Suppressor macrophage (primary cell): ENCODE data around the gene SH3D21.

Experiments used
- DNase-seq, 4 experiments: peaks; one replicate each; pipeline ENCODE4 v3.0.0-alpha.2; 2020 to 2022

SH3D21 gene

GRCh38 chr1:36330940-36331339 is 24.8 kb downstream of the SH3D21 start:
- no peak for DNase-seq

GRCh38 chr1:36337830-36338229 is 31.7 kb downstream of the SH3D21 start:
- no peak for DNase-seq

DNA sequence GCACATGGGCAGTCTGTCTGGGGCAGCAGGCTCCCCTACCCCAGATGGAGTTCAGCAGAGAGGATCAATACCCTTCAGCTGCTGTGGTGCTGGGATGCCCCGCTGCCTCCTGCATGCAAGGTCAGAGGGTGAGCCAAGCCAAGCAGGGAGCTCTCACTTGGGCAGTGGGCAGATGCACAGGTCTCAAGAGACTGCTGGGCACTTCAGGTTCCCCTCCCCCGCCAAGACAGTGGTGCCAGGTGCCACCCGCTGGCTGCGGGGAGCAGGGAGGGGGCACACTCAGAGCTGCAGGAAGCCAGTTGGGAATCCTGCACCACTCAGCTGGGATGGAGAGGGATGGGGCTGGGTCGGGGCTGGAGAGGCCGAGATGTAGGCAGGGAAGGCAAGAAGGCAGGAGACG is 33.0 kb downstream of the SH3D21 start:
- peak in 1 of 4 experiments; percentile 26 for DNase-seq

DNA sequence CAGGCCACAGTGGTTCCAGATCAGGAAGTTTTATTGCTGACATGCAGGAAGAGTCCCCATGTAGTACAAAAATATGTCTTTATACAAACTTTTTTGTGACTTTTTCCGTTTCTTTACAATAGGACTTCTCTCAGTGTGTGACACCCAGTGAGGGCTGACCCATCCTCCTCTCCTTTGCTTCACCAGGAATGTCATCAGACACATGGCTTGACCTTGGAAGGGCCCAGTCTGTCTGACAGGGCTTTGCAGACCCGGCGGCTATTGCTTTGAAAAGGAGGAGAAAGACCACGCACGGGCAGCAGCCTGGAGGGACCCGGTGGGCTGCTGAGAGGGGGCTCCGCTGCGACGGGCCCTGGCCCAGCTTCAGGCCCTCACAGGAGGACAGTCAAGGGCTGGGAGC is 33.4 kb downstream of the SH3D21 start:
- peak in 1 of 4 experiments; percentile 33 for DNase-seq

DNA sequence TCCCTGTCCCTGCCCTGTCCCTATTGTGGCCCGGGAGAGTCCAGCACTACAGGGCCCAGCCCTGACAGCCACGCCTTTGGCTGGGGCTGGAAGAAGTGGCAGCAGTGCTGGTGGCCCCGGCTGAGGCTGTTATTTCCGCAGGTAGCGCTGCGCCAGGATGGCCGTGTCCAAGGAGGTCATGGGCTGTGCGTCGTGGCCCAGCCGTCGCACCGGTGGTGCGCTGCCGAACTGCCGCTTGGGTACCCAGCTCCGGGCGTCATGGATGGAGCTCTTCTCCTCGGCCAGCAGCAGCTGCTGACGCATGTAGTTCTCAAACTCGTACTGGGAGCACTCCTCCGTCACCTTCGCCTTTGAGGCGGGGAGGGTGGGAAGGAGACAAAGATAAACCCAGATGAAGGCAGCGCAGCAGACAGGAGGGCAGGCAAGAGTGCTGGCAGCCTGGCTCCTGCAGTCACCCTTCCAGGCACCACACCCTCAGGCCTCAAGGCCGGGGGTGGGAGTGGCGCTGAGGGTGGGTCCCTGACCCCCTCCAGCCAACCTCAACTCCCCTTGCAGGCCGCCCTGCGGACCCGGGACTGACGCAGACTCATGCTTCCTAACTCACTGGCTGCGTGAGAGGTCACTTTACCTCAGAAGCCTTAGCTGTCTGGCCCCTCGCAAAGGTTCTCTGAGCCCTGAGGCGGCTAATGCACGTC is 35.6 kb downstream of the SH3D21 start:
- no peak for DNase-seq

- peak; percentile 62 to 81 (median 68) for DNase-seq
Measured at GRCh38 chr1:36342426-36343185, 36.4 kb downstream of the SH3D21 start.

- no peak for DNase-seq
Measured at GRCh38 chr1:36343651-36344394, 37.7 kb downstream of the SH3D21 start.

GRCh38 chr1:36344395-36344680 is 38.2 kb downstream of the SH3D21 start:
- no peak for DNase-seq

DNA sequence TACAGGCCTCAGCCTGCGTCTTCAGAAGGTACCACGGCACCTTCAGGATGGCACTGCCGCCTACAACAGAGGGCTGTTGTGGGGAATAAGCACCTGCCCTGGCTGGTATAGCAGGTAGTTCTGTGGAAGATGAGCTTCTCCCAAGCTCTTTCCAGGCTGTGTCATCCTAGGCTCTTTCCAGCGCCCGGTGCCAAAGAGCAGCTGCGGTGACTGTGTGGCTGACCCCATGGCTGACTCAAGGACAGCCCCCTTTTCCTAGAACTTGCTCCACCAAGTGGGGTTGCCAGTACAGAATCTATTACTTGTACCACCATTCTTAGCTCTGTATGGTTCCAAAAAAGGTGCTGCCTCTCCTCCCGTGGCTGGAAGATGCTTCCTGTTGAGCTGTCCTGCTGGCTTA is 39.2 kb downstream of the SH3D21 start:
- no peak for DNase-seq

DNA sequence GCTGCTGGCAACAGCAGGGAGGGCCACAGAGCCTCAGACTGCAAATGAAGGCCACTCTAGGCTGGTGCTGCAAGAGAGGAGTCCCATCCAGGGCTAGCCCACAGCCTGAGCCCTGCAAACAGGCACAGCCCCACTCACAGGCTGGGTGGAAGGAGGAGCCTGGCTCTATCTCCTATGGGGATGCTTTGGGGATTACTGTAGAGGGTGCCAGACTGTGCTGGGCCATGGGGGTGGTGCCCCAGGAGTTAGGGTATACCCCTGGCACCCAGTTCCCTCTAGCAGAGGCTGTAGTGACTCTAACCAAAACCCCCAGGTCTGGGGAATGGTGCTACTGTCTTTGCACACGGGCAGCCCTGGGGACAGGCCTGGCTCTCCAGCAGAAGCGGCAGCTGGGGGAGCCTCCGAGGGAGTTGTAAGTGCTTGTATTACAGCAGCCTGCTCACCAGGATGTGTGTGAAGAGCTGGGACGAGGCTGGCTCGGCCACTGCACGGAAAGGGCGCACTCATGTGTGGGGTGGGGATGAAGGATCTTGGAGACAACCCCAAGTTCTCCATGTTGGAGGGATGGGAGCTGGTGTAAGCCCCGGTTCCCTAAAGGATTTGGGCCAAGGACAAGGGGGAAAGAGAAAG is 40.7 kb downstream of the SH3D21 start:
- DNase-seq, result no peak

DNA sequence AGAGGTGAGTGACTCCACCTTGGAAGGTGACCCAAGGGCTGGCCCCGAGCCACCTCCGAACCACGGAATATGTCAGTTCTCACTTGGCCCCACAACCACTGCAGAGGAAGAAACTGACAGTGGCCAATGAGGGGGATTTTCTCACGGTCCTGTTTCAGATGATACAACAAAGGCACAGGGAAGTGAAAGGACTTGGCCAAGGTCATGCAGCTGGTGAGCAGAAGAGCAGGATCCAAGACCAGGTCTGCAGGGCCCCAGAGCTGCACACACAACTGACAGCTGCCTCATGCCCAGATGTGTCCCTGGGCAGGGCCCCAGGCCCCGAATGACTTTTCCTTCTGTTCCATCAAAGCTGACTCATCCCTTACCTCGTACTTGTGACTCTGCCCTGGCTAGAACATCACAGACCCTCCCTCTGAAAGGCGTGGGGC is 43.1 kb downstream of the SH3D21 start:
- peak; percentile 25 to 58 (median 57) for DNase-seq

- no peak for DNase-seq
Measured at GRCh38 chr1:36349839-36350238, 43.7 kb downstream of the SH3D21 start.

DNA sequence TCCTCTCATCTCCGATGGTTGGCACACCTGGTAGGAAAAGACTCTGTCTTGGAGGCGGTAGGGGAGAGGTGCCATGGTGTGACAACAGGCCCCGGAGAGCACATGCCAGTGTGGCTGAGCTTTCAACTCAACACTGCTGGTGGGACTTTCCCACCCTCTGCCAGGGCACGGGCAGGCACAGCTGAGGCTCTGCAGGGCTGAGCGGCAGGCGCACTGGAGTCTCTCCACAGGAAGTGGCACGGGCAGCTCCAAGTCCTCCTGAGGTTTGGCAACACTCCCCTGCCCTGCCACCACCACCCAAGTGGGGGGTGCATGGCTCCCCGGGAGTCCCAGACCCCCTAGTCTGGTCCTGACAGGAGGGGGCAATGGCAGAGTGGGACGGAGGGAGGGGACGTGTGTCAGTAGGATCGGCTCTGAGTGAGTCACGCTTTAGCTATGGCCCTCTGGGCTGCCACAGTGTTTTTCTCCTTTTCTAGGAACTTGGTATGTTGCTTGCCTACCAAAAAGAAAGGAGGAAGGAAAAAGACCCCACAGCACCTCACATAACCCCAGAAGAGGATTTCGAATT is 44.6 kb downstream of the SH3D21 start:
- peak; percentile 59 to 75 (median 67) for DNase-seq

GRCh38 chr1:36351227-36351977 is 45.2 kb downstream of the SH3D21 start:
- DNase-seq, result peak; percentile 36 to 69 (median 46)

DNA sequence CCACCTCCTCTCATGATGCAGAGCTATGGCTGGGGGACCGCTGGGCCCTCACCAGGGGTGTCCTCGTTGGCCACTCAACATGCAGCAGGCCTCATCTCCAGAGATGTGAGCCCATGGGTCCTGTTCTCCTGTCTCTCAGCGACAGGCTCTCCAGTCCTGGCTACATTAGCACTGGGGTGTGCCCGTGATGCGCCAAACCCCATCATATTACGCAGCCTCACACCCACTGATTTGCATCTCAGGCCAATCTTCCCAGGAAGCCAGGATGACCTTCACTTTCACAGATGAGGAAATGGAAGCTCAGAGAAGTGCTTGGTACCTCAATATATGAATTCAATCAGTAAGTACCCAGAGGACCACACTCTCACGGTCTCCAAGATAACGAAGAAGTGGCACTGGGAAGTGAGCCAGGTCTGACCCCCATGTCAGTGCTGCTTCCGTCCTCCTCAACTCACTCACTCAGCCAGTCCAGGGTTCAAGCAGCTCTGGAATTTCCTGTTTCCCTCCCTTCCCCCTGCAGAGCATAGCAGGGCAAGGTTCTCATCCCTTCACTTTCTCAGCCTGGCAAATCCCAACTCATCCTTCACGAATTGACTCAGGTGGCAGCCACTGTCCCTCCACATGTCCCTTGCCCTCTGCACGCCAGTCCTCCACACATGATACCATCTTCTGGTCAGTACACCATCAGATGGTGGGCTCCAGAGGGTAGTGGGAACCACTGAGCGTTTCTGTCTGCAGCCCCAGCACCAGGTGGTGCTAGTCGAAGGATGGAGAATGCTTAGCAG is 46.1 kb downstream of the SH3D21 start:
- no peak for DNase-seq

DNA sequence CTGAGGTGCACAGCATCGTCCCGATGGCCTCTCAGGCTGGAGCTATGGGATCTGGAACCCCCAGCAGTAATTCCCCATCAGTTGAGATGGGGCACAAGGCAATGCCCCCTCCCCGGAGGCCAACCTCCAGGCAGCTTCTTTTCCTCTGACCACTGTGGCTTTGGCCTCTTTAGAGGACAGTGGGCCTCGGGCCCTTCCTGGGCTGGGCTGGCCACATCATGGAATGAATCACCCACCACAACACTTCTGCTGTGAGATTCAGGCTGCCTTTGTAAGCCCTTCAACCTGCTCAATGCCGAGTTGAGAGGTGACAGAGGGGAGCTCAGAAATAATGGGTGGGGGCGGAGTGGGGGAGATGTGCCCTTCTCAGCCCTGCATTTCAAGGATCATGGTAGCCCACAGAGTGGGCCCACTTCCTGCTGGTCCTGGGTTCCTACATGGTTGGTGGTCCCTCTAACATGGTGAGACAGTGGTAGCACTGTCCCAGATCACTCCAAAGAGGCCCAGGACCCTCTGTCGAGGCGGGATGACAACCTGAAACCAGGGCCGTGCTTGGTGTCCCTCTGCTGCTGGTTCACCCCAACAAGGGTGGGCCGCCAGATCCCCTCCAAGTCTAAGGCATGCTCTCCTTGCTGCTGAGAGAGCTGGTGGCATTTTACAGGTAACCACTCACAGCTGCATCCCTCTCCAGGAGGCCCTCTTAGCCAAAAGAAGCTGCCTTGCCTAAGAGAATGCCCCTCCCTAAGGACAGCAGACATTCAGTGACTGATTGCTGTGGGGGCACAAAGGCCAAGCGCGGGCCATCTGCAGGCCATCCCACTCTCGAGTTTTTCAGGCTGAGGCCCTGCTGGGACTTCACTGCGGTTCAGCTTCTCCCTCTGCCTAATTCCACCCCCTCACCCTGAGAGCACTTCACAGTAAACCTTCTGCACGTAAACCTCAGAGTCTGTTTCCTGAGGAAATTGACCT is 47.0 kb downstream of the SH3D21 start:
- DNase-seq, result no peak

DNA sequence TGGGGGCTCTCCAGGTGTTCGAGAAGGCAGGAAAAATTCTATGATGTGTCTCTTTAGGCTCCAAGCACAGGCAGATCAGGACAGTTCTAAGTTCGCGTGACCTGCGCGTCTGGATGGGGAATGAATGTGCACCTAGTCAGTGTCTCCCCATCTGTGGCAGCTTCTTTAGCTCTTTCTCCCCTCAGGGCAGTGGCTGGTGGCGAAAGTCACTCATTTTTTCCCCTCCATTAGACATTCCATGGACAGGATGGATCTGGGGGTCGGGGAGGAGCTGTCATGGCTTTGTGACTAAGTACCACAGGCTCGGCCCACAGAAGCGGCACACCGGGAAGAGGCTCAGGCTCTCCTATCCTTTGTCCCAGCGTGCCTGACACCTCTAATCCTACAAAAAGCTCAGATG is 48.3 kb downstream of the SH3D21 start:
- DNase-seq, result no peak

- DNase-seq, result no peak
Measured at GRCh38 chr1:36355811-36356210, 49.6 kb downstream of the SH3D21 start.

DNA sequence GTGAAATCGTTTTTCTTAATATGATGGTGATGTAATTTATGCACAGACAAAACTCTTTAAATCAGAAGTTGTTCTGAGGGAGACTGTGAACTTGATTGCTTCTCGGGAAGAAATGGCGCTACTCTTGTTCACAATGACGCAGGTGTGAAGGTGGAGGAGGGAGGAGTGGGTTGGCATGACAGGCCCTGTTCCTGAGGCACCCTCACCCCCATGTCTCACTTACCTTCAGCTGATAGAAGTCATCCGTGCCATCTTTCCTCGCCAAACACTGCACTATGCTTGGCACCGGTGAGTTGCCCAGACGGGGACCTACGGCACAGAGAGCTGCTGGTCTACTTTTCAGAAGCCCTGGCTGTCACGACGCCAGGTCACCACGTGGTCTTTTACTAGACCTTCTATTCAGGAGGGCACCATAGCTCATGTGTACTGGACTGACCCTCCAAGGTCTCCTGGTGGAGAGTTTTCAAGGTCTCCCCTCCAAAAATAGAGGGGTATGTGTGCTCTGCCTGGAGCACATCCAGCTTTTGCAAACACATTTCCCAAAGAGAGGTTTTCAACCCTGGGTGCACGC is 52.4 kb downstream of the SH3D21 start:
- DNase-seq, result no peak

GRCh38 chr1:36359383-36359782 is 53.2 kb downstream of the SH3D21 start:
- DNase-seq, result no peak
